ENCODE results near the gene LOXL3.

Gene LOXL3

DNA sequence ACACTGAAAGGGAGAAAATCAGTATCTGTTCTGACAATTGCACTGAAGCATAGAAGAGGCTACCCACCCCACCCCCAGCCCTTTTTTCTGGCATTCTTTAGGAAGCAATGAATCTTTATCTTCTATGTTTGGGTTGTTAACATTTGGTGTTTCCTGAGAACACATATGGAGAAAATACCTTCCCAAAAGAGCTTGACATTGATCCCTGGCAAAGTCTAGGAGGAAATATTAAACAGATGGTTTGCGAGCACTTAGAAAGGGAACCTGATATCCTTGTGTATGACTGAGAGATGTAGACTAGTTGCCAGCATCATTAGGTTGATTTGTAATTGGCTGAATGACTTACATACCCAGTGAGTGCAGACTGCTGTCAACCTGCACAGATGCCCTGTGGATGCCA, 43.7 kb upstream of the LOXL3 start:
- TF ChIP-seq, protein P1, sequence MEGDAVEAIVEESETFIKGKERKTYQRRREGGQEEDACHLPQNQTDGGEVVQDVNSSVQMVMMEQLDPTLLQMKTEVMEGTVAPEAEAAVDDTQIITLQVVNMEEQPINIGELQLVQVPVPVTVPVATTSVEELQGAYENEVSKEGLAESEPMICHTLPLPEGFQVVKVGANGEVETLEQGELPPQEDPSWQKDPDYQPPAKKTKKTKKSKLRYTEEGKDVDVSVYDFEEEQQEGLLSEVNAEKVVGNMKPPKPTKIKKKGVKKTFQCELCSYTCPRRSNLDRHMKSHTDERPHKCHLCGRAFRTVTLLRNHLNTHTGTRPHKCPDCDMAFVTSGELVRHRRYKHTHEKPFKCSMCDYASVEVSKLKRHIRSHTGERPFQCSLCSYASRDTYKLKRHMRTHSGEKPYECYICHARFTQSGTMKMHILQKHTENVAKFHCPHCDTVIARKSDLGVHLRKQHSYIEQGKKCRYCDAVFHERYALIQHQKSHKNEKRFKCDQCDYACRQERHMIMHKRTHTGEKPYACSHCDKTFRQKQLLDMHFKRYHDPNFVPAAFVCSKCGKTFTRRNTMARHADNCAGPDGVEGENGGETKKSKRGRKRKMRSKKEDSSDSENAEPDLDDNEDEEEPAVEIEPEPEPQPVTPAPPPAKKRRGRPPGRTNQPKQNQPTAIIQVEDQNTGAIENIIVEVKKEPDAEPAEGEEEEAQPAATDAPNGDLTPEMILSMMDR (conservative IDR thresholded peaks at IDR 0.05; ENCODE audit: low read length), result no peak
- no peak for TF ChIP-seq EZH2phosphoT487 (IDR thresholded peaks at IDR 0.05; ENCODE audit: borderline replicate concordance)
- no peak overlapping the region for H3K4me3 ChIP-seq (ENCODE audit: low read length, poor library complexity, severe bottlenecking)
- no peak overlapping the region for H2AFZ ChIP-seq (ENCODE audit: low read length)
- H3K9ac ChIP-seq (ENCODE audit: low read depth, low read length, poor library complexity, severe bottlenecking), result no peak overlapping the region
- no peaks in the 10 kb centered on the region for H3K9me2 ChIP-seq (replicated peaks; ENCODE audit: low read depth, low read length)
- no peaks in the 10 kb centered on the region for H3K9me3 ChIP-seq (ENCODE audit: insufficient read depth, low read depth, low read length)
- H3K4me1 ChIP-seq (ENCODE audit: insufficient read depth, low read length, poor library complexity, severe bottlenecking), result no peaks in the 10 kb centered on the region
- no peaks in the 10 kb centered on the region for H4K20me1 ChIP-seq (ENCODE audit: insufficient read depth, low read length, poor library complexity, severe bottlenecking)
- no peaks in the 10 kb centered on the region for H3K79me2 ChIP-seq (ENCODE audit: insufficient read depth, low read length)
- H3K27me3 ChIP-seq (ENCODE audit: insufficient read depth, low read length, poor library complexity, severe bottlenecking), result peaks cover 22% of the 10 kb centered on the region
- no peak overlapping the region for H3K4me2 ChIP-seq (ENCODE audit: low read depth, low read length, poor library complexity, severe bottlenecking)
- H3F3A ChIP-seq (ENCODE audit: low read depth), result no peaks in the 10 kb centered on the region
- H3K36me3 ChIP-seq (ENCODE audit: insufficient read depth, low read length), result no peaks in the 10 kb centered on the region

DNA sequence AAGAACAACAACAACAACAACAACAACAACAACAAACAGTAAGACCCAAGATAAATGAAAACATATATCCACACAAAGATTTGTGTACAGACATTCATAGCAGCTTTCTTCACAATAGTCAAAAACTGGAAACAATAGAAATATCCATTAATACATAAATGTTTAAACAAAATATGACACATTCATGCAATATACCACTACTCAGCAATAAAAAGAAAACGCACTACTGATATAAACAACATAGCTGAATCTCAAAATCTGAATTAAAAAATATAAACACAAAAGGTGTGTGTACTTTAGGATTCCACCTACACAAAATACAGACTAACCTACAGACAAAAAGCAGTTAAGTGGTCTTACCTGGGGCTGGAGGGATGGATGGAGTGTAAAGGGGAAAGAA, 42.8 kb upstream of the LOXL3 start:
- Histone ChIP-seq H3K4me1 (ENCODE audit: insufficient read depth, low read length, poor library complexity, severe bottlenecking) (no peaks in the 10 kb centered on the region), H3K4me3 (ENCODE audit: low read length, poor library complexity, severe bottlenecking) (no peak overlapping the region), H4K20me1 (ENCODE audit: insufficient read depth, low read length, poor library complexity, severe bottlenecking) (no peaks in the 10 kb centered on the region), H3K27me3 (ENCODE audit: insufficient read depth, low read length, poor library complexity, severe bottlenecking) (peaks cover 18% of the 10 kb centered on the region), H2AFZ (ENCODE audit: low read length) (no peak overlapping the region), H3K9me2 (replicated peaks; ENCODE audit: low read depth, low read length) (no peaks in the 10 kb centered on the region), H3K36me3 (ENCODE audit: insufficient read depth, low read length) (no peaks in the 10 kb centered on the region), H3K9ac (ENCODE audit: low read depth, low read length, poor library complexity, severe bottlenecking) (no peak overlapping the region), H3K79me2 (ENCODE audit: insufficient read depth, low read length) (no peaks in the 10 kb centered on the region), H3F3A (ENCODE audit: low read depth) (no peaks in the 10 kb centered on the region), H3K4me2 (ENCODE audit: low read depth, low read length, poor library complexity, severe bottlenecking) (no peak overlapping the region), H3K9me3 (ENCODE audit: insufficient read depth, low read depth, low read length) (no peaks in the 10 kb centered on the region)
- TF ChIP-seq, protein P1 (conservative IDR thresholded peaks at IDR 0.05; ENCODE audit: low read length), result no peak
- TF ChIP-seq EZH2phosphoT487 (IDR thresholded peaks at IDR 0.05; ENCODE audit: borderline replicate concordance), result no peak

DNA sequence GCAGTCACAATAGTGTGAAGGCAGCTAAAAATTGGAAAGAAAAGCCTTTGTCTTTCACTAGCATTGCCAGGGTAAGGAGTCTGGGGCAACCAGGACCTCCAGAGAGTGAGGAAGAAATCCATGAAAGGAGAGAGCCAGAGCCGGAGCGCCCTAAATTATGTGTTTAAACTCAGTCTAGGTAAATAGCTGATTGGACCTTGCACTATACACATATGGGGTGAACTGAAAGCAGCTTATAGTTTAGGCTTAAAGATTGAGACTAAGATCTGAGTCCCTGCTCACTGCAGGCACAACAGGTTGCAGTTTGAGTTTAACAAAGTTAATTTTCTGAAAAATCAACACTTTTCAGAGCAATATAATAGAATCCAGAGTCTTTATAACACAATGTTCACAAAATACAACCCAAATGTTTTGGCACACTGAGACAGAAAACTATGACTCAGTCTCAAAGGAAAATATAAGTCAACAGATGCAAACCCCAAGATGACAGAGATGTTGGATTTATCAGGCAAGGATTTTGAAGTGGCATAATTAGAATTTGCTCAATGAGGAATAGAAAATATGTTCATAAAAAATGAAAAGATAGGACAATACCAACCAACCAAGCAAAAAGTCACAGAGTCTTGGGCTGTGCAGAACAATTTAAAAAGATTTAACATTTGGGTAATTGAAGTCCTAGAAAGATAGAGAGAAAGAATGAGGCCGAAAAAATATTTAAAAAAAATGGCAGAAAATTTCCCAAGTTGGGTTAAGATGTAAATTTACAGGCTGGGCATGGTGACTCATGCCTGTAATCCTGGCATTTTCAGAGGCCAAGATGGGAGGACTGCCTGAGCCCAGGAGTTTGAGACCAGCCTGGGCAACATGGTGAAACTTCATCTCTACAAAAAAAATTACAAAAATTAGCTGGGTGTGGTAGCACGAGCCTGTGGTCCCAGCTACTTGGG, 40.4 kb upstream of the LOXL3 start:
- no peaks in the 10 kb centered on the region for H4K20me1 ChIP-seq (ENCODE audit: insufficient read depth, low read length, poor library complexity, severe bottlenecking)
- no peaks in the 10 kb centered on the region for H3K9me3 ChIP-seq (ENCODE audit: insufficient read depth, low read depth, low read length)
- no peaks in the 10 kb centered on the region for H3K36me3 ChIP-seq (ENCODE audit: insufficient read depth, low read length)
- H3K9ac ChIP-seq (ENCODE audit: low read depth, low read length, poor library complexity, severe bottlenecking), result no peak overlapping the region
- no peaks in the 10 kb centered on the region for H3F3A ChIP-seq (ENCODE audit: low read depth)
- H3K4me1 ChIP-seq (ENCODE audit: insufficient read depth, low read length, poor library complexity, severe bottlenecking), result no peaks in the 10 kb centered on the region
- H3K79me2 ChIP-seq (ENCODE audit: insufficient read depth, low read length), result no peaks in the 10 kb centered on the region
- peaks cover 18% of the 10 kb centered on the region for H3K27me3 ChIP-seq (ENCODE audit: insufficient read depth, low read length, poor library complexity, severe bottlenecking)
- no peak overlapping the region for H2AFZ ChIP-seq (ENCODE audit: low read length)
- no peaks in the 10 kb centered on the region for H3K9me2 ChIP-seq (replicated peaks; ENCODE audit: low read depth, low read length)
- TF ChIP-seq EZH2phosphoT487 (IDR thresholded peaks at IDR 0.05; ENCODE audit: borderline replicate concordance), result no peak
- TF ChIP-seq, protein P1 (conservative IDR thresholded peaks at IDR 0.05; ENCODE audit: low read length), result no peak
- no peak overlapping the region for H3K4me2 ChIP-seq (ENCODE audit: low read depth, low read length, poor library complexity, severe bottlenecking)
- no peak overlapping the region for H3K4me3 ChIP-seq (ENCODE audit: low read length, poor library complexity, severe bottlenecking)

Measured in Loucy (cell line).